ENCODE results near the gene GYS1.

DNA sequence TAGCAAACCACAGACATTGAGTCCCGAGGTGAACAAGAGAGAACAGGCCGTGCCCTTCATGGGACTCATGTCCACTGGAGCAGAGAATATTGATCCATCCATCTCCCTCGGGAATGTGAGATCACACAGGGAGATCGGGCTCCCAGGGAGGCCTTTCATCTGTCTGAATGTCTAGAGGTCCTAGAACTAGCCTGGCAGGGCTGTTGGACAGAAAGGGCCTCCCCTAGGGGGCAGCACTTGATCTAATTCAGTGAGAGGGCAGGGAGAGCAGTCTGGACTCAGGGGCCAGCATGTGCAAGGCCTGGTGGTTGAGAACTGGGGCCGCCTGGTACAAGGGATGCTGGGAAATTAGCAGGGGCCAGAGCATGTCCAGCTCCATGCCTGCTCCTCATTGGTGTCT is 4.9 kb upstream of the GYS1 start:
- TF ChIP-seq BCL11A (IDR thresholded peaks at IDR 0.05; ENCODE audit: low read depth, low read length), result no peak
- TF ChIP-seq, protein P1, sequence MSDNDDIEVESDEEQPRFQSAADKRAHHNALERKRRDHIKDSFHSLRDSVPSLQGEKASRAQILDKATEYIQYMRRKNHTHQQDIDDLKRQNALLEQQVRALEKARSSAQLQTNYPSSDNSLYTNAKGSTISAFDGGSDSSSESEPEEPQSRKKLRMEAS (IDR thresholded peaks at IDR 0.05; ENCODE audit: low read depth, low read length), result no peak
- no peak for TF ChIP-seq PAX5 (IDR thresholded peaks at IDR 0.05; ENCODE audit: borderline replicate concordance, low read depth, low read length)
- no peak for TF ChIP-seq RFX5 (IDR thresholded peaks at IDR 0.05; ENCODE audit: low read depth, low read length)

All from GM12878 (cell line).